VCaP (cell line): ENCODE data around the gene NID2.

Source experiments
- H3K27ac ChIP-seq: fragments of 450-650 bp; 2 replicates; pipeline ENCODE4 v1.5.1; 2017
- TF ChIP-seq, protein P1 (sequence below): fragments of 450-650 bp; conservative IDR thresholded peaks from 2 replicates; pipeline ENCODE4 v1.5.1; 2017; ENCODE audit warnings: mild to moderate bottlenecking, moderate library complexity

NID2 gene

DNA sequence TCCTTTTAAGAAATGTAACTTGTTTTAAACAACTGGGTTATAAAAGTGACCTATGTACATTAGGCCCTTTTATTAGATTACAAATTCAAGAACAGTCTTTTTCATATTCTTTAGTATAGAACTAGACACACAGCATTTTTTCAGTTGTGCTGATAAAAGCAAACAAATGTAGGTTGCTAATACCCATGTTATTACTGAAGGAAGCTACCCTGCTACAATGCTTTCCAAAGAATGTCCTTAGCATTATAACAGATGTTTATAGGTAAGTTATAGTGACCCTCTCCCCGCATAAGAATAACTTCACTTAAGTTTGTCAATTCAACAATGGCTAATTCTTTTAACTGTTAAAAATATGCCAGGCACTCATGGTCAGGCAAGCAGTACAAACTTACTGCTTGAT is 61.6 kb downstream of the NID2 start:
- no peak overlapping the region for H3K27ac ChIP-seq
- TF ChIP-seq, protein P1, sequence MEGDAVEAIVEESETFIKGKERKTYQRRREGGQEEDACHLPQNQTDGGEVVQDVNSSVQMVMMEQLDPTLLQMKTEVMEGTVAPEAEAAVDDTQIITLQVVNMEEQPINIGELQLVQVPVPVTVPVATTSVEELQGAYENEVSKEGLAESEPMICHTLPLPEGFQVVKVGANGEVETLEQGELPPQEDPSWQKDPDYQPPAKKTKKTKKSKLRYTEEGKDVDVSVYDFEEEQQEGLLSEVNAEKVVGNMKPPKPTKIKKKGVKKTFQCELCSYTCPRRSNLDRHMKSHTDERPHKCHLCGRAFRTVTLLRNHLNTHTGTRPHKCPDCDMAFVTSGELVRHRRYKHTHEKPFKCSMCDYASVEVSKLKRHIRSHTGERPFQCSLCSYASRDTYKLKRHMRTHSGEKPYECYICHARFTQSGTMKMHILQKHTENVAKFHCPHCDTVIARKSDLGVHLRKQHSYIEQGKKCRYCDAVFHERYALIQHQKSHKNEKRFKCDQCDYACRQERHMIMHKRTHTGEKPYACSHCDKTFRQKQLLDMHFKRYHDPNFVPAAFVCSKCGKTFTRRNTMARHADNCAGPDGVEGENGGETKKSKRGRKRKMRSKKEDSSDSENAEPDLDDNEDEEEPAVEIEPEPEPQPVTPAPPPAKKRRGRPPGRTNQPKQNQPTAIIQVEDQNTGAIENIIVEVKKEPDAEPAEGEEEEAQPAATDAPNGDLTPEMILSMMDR, result no peak

- TF ChIP-seq, protein P1, result no peak
- peak overlapping the region; percentile 86 for H3K27ac ChIP-seq
Observed at GRCh38 chr14:52006361-52006760, 62.5 kb downstream of the NID2 start.

- TF ChIP-seq, protein P1, result no peak
- peak overlapping the region; percentile 86 for H3K27ac ChIP-seq
Observed at GRCh38 chr14:52005625-52006024, 63.2 kb downstream of the NID2 start.

DNA sequence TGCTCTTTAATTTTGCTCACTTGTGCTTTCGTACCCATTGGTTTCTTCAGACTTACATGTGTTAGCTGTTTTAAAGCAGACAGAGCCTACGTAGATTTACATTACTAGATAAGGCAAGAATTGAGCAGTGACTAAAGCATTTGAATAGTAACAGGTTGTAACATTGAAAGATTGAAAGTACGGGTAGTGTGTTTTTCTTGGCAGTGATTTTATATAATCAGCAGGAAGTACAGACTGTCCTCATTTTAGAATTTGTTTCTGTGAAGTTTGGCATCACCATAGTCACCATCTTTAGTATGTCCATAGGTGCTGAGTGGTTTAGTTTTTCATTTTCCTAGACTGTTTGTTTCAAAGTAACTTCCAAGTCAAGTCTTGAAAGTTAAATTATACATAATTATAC is 65.5 kb downstream of the NID2 start:
- TF ChIP-seq, protein P1, result no peak
- peak overlapping the region; percentile 86 for H3K27ac ChIP-seq

DNA sequence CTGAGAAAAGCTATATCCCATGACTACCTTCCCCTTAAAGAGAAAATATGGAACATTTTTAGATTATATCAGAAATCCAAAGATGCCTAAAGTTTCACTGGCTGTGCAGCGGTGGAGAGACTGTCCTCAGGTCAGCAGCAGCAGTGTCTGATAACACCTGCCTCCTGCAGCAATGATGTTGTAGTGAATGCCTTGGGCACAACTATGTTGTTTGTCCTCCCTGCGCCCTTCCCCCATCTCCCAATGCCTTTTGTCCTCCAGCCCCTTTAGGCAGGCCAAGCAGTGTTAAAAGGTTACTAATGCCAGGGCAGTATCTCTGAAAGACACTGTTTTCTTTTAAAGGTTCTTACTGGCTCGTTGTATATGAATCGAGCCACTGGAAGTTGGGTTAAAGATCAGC is 66.3 kb downstream of the NID2 start:
- TF ChIP-seq, protein P1, result no peak
- H3K27ac ChIP-seq, result peak overlapping the region; percentile 86

DNA sequence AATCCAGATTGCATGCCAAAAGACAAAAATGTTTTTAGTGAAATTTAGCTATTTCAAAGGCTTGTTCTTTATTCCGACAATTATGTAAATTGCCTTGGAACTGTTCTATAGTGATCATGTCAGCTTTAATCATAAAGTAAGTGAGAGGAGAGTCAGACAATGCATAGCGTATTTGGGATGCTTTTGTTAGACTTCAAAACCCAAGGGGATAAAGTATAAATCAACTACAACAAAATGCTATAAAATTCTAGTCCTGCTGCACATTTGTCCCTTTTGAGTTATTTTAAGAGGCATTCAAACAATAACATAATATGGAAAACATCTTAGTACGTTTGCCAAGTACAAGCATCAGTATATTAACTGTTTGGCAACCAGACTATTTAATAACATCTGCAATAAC is 68.2 kb downstream of the NID2 start:
- TF ChIP-seq, protein P1, result no peak
- 0 out of 2 replicates have a peak overlapping the region, but pooled peaks have one; percentile 86 for H3K27ac ChIP-seq

GRCh38 chr14:52000019-52000582 is 68.8 kb downstream of the NID2 start:
- no peak overlapping the region for H3K27ac ChIP-seq
- TF ChIP-seq, protein P1, result no peak

DNA sequence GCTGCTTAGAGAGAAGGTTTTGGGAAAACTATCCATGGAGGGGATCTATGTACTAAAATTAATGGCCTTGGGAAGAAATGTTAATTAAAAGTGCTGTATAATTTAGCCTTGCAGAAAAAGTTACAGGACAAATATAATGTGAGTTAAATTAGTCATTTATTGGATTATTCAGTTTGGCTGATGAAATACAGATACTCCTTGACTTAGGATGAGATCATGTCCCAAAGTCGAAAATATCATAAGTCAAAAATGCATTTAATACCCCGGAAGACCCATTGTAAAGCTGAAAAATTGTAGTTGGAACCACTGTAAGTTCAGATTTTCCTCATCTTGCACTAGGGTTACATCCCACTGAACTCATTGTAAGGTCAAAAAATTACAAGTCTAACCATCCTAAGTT is 69.8 kb downstream of the NID2 start:
- H3K27ac ChIP-seq, result no peak overlapping the region
- TF ChIP-seq, protein P1, result no peak
